ENCODE measurements around the gene ALG8.

The ALG8 gene

GRCh38 chr11:78076733-78077403 lies 62.6 kb downstream of the ALG8 start:
- Mint-ChIP-seq H3K4me3 (peak overlapping the region; percentile 6 to 35 (median 10)), H3K27me3 (ENCODE audit: low read depth) (no peaks in the 10 kb centered on the region), H3K4me1 (peaks cover 16% of the 10 kb centered on the region), H3K27ac (no peak overlapping the region), H3K36me3 (ENCODE audit: low read depth) (peaks cover 29% of the 10 kb centered on the region), H3K9me3 (no peaks in the 10 kb centered on the region)
- TF ChIP-seq, protein P1, sequence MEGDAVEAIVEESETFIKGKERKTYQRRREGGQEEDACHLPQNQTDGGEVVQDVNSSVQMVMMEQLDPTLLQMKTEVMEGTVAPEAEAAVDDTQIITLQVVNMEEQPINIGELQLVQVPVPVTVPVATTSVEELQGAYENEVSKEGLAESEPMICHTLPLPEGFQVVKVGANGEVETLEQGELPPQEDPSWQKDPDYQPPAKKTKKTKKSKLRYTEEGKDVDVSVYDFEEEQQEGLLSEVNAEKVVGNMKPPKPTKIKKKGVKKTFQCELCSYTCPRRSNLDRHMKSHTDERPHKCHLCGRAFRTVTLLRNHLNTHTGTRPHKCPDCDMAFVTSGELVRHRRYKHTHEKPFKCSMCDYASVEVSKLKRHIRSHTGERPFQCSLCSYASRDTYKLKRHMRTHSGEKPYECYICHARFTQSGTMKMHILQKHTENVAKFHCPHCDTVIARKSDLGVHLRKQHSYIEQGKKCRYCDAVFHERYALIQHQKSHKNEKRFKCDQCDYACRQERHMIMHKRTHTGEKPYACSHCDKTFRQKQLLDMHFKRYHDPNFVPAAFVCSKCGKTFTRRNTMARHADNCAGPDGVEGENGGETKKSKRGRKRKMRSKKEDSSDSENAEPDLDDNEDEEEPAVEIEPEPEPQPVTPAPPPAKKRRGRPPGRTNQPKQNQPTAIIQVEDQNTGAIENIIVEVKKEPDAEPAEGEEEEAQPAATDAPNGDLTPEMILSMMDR (IDR thresholded peaks at IDR 0.05; ENCODE audit: unreplicated experiment in 3 of 3): no peak

GRCh38 chr11:78074756-78075155 lies 64.7 kb downstream of the ALG8 start:
- Mint-ChIP-seq H3K4me1 (peaks cover 16% of the 10 kb centered on the region), H3K36me3 (ENCODE audit: low read depth) (peaks cover 47% of the 10 kb centered on the region), H3K9me3 (no peaks in the 10 kb centered on the region), H3K4me3 (no peak overlapping the region), H3K27ac (no peak overlapping the region), H3K27me3 (ENCODE audit: low read depth) (no peaks in the 10 kb centered on the region)
- TF ChIP-seq, protein P1 (IDR thresholded peaks at IDR 0.05; ENCODE audit: unreplicated experiment in 3 of 3): no peak

GRCh38 chr11:78072455-78072854 lies 67.0 kb downstream of the ALG8 start:
- TF ChIP-seq, protein P1 (IDR thresholded peaks at IDR 0.05; ENCODE audit: unreplicated experiment in 3 of 3): no peak
- Mint-ChIP-seq H3K4me1 (peaks cover 11% of the 10 kb centered on the region), H3K27me3 (ENCODE audit: low read depth) (no peaks in the 10 kb centered on the region), H3K4me3 (no peak overlapping the region), H3K36me3 (ENCODE audit: low read depth) (peaks cover 60% of the 10 kb centered on the region), H3K9me3 (no peaks in the 10 kb centered on the region), H3K27ac (no peak overlapping the region)

- Mint-ChIP-seq H3K27ac (no peak overlapping the region), H3K36me3 (ENCODE audit: low read depth) (peaks cover 62% of the 10 kb centered on the region), H3K27me3 (ENCODE audit: low read depth) (no peaks in the 10 kb centered on the region), H3K4me1 (peaks cover 9% of the 10 kb centered on the region), H3K4me3 (no peak overlapping the region), H3K9me3 (no peaks in the 10 kb centered on the region)
- TF ChIP-seq, protein P1 (IDR thresholded peaks at IDR 0.05; ENCODE audit: unreplicated experiment in 3 of 3): no peak
These were observed 67.7 kb downstream of the ALG8 start for GRCh38 chr11:78071717-78072116.

DNA sequence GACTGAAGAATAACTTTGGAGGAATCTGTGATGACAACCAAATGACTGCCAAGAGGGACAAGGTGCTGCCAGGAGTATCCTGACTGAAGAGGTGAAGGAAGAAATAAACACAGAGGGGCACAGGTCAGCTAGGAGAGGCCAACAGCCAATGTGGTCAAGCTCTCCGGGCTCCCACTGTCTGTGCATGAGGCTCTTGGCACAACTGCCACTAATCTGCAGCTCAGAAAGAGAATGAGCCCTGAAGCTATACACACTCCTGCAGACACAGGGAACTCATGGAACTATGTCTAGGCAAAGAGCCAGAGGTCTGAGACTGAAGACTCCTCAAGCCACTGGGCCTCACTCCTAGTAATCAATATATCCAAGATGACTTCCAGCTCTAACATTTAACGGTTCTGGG lies 68.8 kb downstream of the ALG8 start:
- peaks cover 6% of the 10 kb centered on the region for H3K4me1 Mint-ChIP-seq
- TF ChIP-seq, protein P1 (IDR thresholded peaks at IDR 0.05; ENCODE audit: unreplicated experiment in 3 of 3): no peak
- H3K36me3 Mint-ChIP-seq (ENCODE audit: low read depth): peaks cover 58% of the 10 kb centered on the region
- no peak overlapping the region for H3K27ac Mint-ChIP-seq
- no peak overlapping the region for H3K4me3 Mint-ChIP-seq
- no peaks in the 10 kb centered on the region for H3K9me3 Mint-ChIP-seq
- H3K27me3 Mint-ChIP-seq (ENCODE audit: low read depth): no peaks in the 10 kb centered on the region

DNA sequence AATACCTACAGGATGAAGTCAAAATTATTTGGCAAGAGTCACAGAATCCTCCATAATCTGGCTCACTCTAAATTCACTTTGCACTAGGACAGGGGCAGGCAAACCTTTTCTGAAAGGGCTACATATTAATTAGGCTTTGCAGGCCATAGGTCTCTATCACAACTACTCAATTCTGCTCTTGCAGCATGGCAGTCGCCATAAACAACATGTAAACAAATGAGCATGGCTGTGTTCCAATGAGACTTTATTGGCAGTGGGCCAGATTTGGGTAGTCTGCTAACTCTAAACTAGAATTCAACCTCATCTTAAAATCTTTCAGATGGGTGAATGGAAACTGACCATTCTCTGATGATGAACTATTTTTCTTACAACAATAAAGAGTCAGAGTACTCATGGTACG lies 70.0 kb downstream of the ALG8 start:
- Mint-ChIP-seq H3K27ac (peak overlapping the region in 1 of 3 experiments; percentile 20), H3K4me3 (no peak overlapping the region), H3K27me3 (ENCODE audit: low read depth) (no peaks in the 10 kb centered on the region), H3K4me1 (peaks cover 6% of the 10 kb centered on the region), H3K36me3 (ENCODE audit: low read depth) (peaks cover 52% of the 10 kb centered on the region), H3K9me3 (no peaks in the 10 kb centered on the region)
- TF ChIP-seq, protein P1 (IDR thresholded peaks at IDR 0.05; ENCODE audit: unreplicated experiment in 3 of 3): no peak

Measured in nephron (organoid).